ENCODE measurements around the gene LCN1.
"Not testable (repeated sequence)": the region's sequence is repeated elsewhere in the genome, so short reads cannot be mapped to it uniquely, and the experiment has no call there.

The LCN1 gene

GRCh38 chr9:135505406-135506187, 15.6 kb upstream of the LCN1 start:
- FAIRE-seq: no peak

- FAIRE-seq: no peak
Observed at GRCh38 chr9:135506327-135507103, 14.7 kb upstream of the LCN1 start.

GRCh38 chr9:135507104-135508035, 13.9 kb upstream of the LCN1 start:
- no peak for FAIRE-seq

- no peak for FAIRE-seq
Observed at GRCh38 chr9:135508211-135508820, 12.9 kb upstream of the LCN1 start.

GRCh38 chr9:135509458-135509857, 11.8 kb upstream of the LCN1 start:
- no peak for FAIRE-seq

- no peak for FAIRE-seq
Observed at GRCh38 chr9:135512241-135512603, 9.0 kb upstream of the LCN1 start.

GRCh38 chr9:135512904-135513303, 8.3 kb upstream of the LCN1 start:
- no peak for FAIRE-seq

- FAIRE-seq: no peak
Observed at GRCh38 chr9:135513351-135513846, 7.8 kb upstream of the LCN1 start.

- FAIRE-seq: not testable (repeated sequence)
Observed at GRCh38 chr9:135513906-135514305, 7.3 kb upstream of the LCN1 start.

- FAIRE-seq: no peak
Observed at GRCh38 chr9:135514342-135515082, 6.7 kb upstream of the LCN1 start.

- FAIRE-seq: no peak
Observed at GRCh38 chr9:135515083-135515951, 5.9 kb upstream of the LCN1 start.

GRCh38 chr9:135516132-135516860, 4.9 kb upstream of the LCN1 start:
- FAIRE-seq: no peak

GRCh38 chr9:135517407-135517822, 3.8 kb upstream of the LCN1 start:
- FAIRE-seq: no peak

GRCh38 chr9:135519179-135519971, 1.9 kb upstream of the LCN1 start:
- no peak for FAIRE-seq

- FAIRE-seq: no peak
Observed at GRCh38 chr9:135521608-135522095, 412 bp downstream of the LCN1 start.

- no peak for FAIRE-seq
Observed at GRCh38 chr9:135522137-135522877, 1.1 kb downstream of the LCN1 start.

GRCh38 chr9:135522931-135523330, 1.7 kb downstream of the LCN1 start:
- FAIRE-seq: no peak

- FAIRE-seq: no peak
Observed at GRCh38 chr9:135523521-135524129, 2.4 kb downstream of the LCN1 start.
